Karpas-422 (cell line): Measurements from ENCODE around the gene MLST8. TPM values are rescaled to one million over a fixed set of nuclear protein-coding genes. Genes with fewer than 3 reads are reported as not detected.
"Not testable (repeated sequence)": the region's sequence is repeated elsewhere in the genome, so short reads cannot be mapped to it uniquely, and the experiment has no call there.

Experiments
- DNase-seq: peaks from one replicate; pipeline ENCODE4 v3.0.0-alpha.2; 2015
- H2AFZ ChIP-seq: fragments of 200-600 bp; sonication (generic); 2 replicates; pipeline ENCODE4 v1.6.1; 2014; ENCODE audit warnings: antibody characterized with exemption, low read length, mixed read lengths
- H3K27ac ChIP-seq: fragments of 200-600 bp; sonication (generic); 2 replicates; pipeline ENCODE4 v1.5.1; 2014; ENCODE audit warnings: mild to moderate bottlenecking, low read length, moderate library complexity
- H3K27me3 ChIP-seq: fragments of 200-600 bp; sonication (generic); 2 replicates; pipeline ENCODE4 v1.6.1; 2014; ENCODE audit warnings: low read length, mixed read lengths
- H3K36me3 ChIP-seq: fragments of 200-600 bp; sonication (generic); 2 replicates; pipeline ENCODE4 v1.6.1; 2014; ENCODE audit warnings: low read length, mixed read lengths; ENCODE audit not compliant: insufficient read depth
- H3K4me1 ChIP-seq: fragments of 200-600 bp; sonication (generic); 2 replicates; pipeline ENCODE4 v1.6.1; 2014; ENCODE audit warnings: mild to moderate bottlenecking, low read length, mixed read lengths
- H3K4me2 ChIP-seq: fragments of 200-600 bp; sonication (generic); 2 replicates; pipeline ENCODE4 v1.6.1; 2014; ENCODE audit warnings: low read length, low read depth, mild to moderate bottlenecking; ENCODE audit not compliant: poor library complexity, severe bottlenecking
- H3K4me3 ChIP-seq: fragments of 200-600 bp; sonication (generic); 2 replicates; pipeline ENCODE4 v1.5.1; 2014; ENCODE audit warnings: mild to moderate bottlenecking, antibody characterized with exemption, low read length, mixed read lengths
- H3K79me2 ChIP-seq: fragments of 200-600 bp; sonication (generic); 2 replicates; pipeline ENCODE4 v1.6.1; 2014; ENCODE audit warnings: mild to moderate bottlenecking, low read length, mixed read lengths
- H3K9ac ChIP-seq: fragments of 200-600 bp; sonication (generic); 2 replicates; pipeline ENCODE4 v1.6.0; 2014; ENCODE audit warnings: low read length
- H3K9me2 ChIP-seq: fragments of 200-600 bp; sonication (generic), shearing (Covaris generic); replicated peaks from 2 replicates; pipeline ENCODE4 v1.6.0; 2014; ENCODE audit warnings: mild to moderate bottlenecking, low read length, moderate library complexity; ENCODE audit not compliant: insufficient read depth
- H3K9me3 ChIP-seq: fragments of 300-700, 200-600 bp; sonication (generic); 2 replicates; pipeline ENCODE4 v1.6.1; 2014; ENCODE audit warnings: low read length, mixed read lengths
- H4K20me1 ChIP-seq: fragments of 200-600 bp; sonication (generic); 2 replicates; pipeline ENCODE4 v1.6.1; 2014; ENCODE audit warnings: mild to moderate bottlenecking, antibody characterized with exemption, low read length, low read depth; ENCODE audit not compliant: insufficient read depth
- total RNA-seq: library from RNA; depleted of rRNA; stranded (reverse); fragments of >200 nt; shearing (Covaris generic); gene quantifications from 2 replicates; pipeline ENCODE4 v1.2.3, GENCODE V29; 2014; ENCODE audit warnings: low replicate concordance

Gene MLST8
- total RNA-seq, 1 experiment from 2014 or later: 46.3 TPM

DNA sequence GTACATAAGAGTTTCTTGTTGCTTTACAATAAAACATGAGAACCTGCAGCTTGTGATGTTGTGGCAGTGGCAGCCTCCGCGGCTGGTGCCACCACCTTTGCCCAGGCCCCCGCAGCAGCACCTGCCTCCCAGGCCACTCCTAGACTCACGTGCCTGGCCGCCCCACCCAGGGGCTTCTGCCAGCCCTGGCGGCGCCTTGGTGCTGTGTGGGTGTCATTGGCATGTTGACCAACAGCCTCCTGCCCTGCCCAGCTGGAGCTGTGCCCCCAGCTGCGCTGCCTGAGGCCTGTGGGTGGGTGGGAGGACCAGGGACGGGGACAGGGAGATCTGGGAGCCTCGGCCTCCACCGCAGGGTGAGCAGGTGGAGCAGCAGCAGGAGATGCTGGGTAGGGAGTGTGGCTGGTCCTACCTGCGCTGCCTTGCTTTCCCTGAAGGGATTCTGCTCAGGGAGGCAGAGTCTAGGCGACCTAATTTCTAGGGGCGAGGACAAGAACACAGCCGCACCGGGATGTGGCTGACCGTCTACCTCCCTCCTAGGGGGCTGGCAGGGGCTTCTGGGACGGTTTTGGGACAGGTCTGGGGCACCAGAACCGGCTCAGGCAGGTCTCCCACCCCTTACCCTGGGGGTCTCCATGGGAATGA is 30.6 kb downstream of the MLST8 start:
- H3K9me3 ChIP-seq: no peaks in the 10 kb centered on the region
- no peaks in the 10 kb centered on the region for H3K4me1 ChIP-seq
- H2AFZ ChIP-seq: no peak overlapping the region
- no peaks in the 10 kb centered on the region for H3K27me3 ChIP-seq
- H3K36me3 ChIP-seq: no peaks in the 10 kb centered on the region; the same call in 1 of the 2 replicates
- no peak overlapping the region for H3K4me2 ChIP-seq
- no peak for DNase-seq
- no peak overlapping the region for H3K27ac ChIP-seq
- H4K20me1 ChIP-seq: 0 out of 2 replicates have a peak, but pooled peaks cover 3% of the 10 kb centered on the region
- no peak overlapping the region for H3K9ac ChIP-seq
- H3K79me2 ChIP-seq: no peaks in the 10 kb centered on the region
- no peaks in the 10 kb centered on the region for H3K9me2 ChIP-seq
- H3K4me3 ChIP-seq: no peak overlapping the region

DNA sequence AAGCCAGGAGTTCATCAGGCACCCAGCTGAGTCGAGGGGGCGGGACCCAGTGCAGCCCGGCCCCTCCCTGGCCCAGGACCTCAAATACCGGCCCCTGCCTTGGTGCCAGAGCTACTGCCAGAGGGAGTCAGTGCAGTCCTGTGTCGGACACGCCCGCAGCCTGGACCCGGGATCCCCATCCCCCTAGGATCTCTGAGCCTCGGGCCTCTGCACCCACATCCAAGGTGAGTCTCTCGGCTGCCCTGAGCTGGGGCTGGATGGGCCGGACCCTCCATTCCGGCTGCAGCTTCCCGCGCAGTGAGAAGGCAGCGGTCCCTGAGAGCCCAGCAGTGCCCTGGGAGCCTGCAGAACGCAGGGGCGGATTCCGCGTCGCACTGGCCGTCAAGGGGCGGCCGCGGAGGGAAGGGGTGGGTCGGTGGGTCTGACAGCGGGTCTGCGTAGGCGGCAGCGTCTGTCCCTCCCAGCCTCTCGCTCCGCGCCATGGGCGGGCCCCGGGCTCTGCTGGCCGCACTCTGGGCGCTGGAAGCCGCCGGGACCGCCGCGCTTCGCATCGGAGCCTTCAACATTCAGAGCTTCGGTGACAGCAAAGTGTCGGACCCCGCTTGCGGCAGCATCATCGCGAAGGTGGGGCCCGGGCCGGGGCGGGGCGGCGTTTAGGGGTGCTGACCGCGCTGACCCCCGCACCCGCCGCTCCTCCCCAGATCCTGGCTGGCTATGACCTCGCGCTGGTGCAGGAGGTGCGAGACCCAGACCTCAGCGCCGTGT is 31.3 kb downstream of the MLST8 start, which contains the start of gene DNASE1L2:
Gene DNASE1L2, plus strand, starts transcription at position 108 of the 765 bp plus-strand sequence. Its CDS starts 373 bp downstream, at position 481.
- H3K36me3 ChIP-seq: no peaks in the 10 kb centered on the region; the same call in 1 of the 2 replicates
- no peaks in the 10 kb centered on the region for H3K27me3 ChIP-seq
- no peak within 1 kb of the TSS for H3K27ac ChIP-seq
- peak; percentile 57 for DNase-seq
- no peak within 1 kb of the TSS for H3K4me2 ChIP-seq
- no peaks in the 10 kb centered on the region for H3K79me2 ChIP-seq
- H3K4me3 ChIP-seq: no peak within 1 kb of the TSS
- H3K4me1 ChIP-seq: no peaks in the 10 kb centered on the region
- H4K20me1 ChIP-seq: 0 out of 2 replicates have a peak, but pooled peaks cover 3% of the 10 kb centered on the region
- H3K9ac ChIP-seq: no peak within 1 kb of the TSS
- no peaks in the 10 kb centered on the region for H3K9me3 ChIP-seq
- H3K9me2 ChIP-seq: no peaks in the 10 kb centered on the region
- H2AFZ ChIP-seq: no peak within 1 kb of the TSS

GRCh38 chr16:2237102-2237482 is 31.8 kb downstream of the MLST8 start:
- H3K9me3 ChIP-seq: no peaks in the 10 kb centered on the region
- no peaks in the 10 kb centered on the region for H3K4me1 ChIP-seq
- H2AFZ ChIP-seq: no peak overlapping the region
- no peak overlapping the region for H3K4me3 ChIP-seq
- no peak overlapping the region for H3K9ac ChIP-seq
- H3K9me2 ChIP-seq: no peaks in the 10 kb centered on the region
- no peak for DNase-seq
- H3K27me3 ChIP-seq: no peaks in the 10 kb centered on the region
- H4K20me1 ChIP-seq: 0 out of 2 replicates have a peak, but pooled peaks cover 3% of the 10 kb centered on the region
- H3K36me3 ChIP-seq: no peaks in the 10 kb centered on the region; the same call in 1 of the 2 replicates
- no peak overlapping the region for H3K27ac ChIP-seq
- H3K79me2 ChIP-seq: no peaks in the 10 kb centered on the region
- no peak overlapping the region for H3K4me2 ChIP-seq

GRCh38 chr16:2237493-2238149 is 32.4 kb downstream of the MLST8 start:
- H3K4me1 ChIP-seq: no peaks in the 10 kb centered on the region
- H2AFZ ChIP-seq: no peak overlapping the region
- no peak overlapping the region for H3K9ac ChIP-seq
- peaks cover 3% of the 10 kb centered on the region for H3K36me3 ChIP-seq
- H3K9me2 ChIP-seq: no peaks in the 10 kb centered on the region
- H3K27ac ChIP-seq: no peak overlapping the region
- no peak overlapping the region for H3K4me3 ChIP-seq
- H3K9me3 ChIP-seq: no peaks in the 10 kb centered on the region
- H3K79me2 ChIP-seq: no peaks in the 10 kb centered on the region
- H3K4me2 ChIP-seq: no peak overlapping the region
- no peaks in the 10 kb centered on the region for H3K27me3 ChIP-seq
- H4K20me1 ChIP-seq: 0 out of 2 replicates have a peak, but pooled peaks cover 3% of the 10 kb centered on the region
- DNase-seq: no peak

DNA sequence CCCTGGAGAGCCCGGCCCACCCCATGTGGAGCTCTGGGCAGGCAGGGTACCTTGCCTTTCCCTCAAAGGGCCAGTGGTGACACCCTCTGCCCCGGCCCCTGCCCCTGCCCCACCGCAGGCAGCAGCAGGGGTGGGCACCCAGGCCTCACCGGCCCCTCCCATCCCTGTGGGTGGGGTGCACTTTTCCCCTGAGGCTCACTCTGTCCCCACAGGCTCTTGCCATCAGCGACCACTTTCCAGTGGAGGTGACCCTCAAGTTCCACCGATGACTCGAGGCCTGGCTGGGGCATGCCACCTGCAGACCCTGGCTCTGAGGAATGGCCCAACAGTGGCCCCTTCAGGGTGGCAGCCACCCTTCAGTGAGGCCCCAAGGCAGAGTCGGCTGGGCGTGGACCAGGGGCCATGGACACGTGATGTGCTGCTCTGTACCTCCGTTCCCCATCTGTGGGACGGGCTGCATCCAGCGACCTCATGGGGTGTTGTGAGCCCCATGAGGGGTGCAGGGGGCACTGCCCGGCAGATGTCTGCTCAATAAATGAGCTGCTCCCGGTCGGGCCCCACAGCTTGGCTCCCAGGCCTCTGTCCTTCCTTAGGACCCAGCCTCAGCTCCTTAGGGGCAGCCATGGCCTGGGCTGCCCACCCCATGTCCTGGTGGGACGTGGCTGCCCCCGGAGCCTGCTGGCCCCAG is 33.0 kb downstream of the MLST8 start:
- H3K9me2 ChIP-seq: no peaks in the 10 kb centered on the region
- H3K27ac ChIP-seq: no peak overlapping the region
- H3K9me3 ChIP-seq: no peaks in the 10 kb centered on the region
- H4K20me1 ChIP-seq: no peaks in the 10 kb centered on the region
- no peaks in the 10 kb centered on the region for H3K4me1 ChIP-seq
- DNase-seq: peak; percentile 64
- no peak overlapping the region for H3K9ac ChIP-seq
- peaks cover 3% of the 10 kb centered on the region for H3K36me3 ChIP-seq
- no peaks in the 10 kb centered on the region for H3K79me2 ChIP-seq
- no peak overlapping the region for H3K4me2 ChIP-seq
- H2AFZ ChIP-seq: no peak overlapping the region
- H3K4me3 ChIP-seq: no peak overlapping the region
- H3K27me3 ChIP-seq: no peaks in the 10 kb centered on the region

GRCh38 chr16:2238838-2239675 is 33.8 kb downstream of the MLST8 start:
- Histone ChIP-seq H3K36me3 (peaks cover 6% of the 10 kb centered on the region; the same call in 1 of the 2 replicates), H3K4me1 (no peaks in the 10 kb centered on the region), H3K9ac (no peak overlapping the region), H3K79me2 (no peaks in the 10 kb centered on the region), H3K4me3 (no peak overlapping the region), H3K4me2 (no peak overlapping the region), H2AFZ (no peak overlapping the region), H3K9me3 (no peaks in the 10 kb centered on the region), H3K9me2 (no peaks in the 10 kb centered on the region), H4K20me1 (no peaks in the 10 kb centered on the region), H3K27me3 (no peaks in the 10 kb centered on the region), H3K27ac (no peak overlapping the region)
- no peak for DNase-seq

DNA sequence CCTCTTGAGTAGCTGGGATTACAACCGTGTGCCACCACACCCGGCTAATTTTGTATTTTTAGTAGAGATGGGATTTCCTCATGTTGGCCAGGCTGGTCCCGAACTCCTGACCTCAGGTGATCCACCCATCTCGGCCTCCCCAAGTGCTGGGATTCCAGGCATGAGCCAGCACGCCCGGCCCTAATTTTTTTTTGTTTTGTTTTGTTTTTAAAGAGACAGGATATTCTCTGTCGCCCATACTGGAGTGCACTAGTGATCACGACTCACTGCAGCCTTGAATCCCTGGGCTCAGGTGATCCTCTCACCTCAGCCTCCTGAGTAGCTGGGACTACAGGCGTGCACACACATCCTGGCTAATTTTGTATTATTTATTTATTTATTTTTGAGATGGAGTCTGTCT is 35.1 kb downstream of the MLST8 start:
- H4K20me1 ChIP-seq, H3K9ac ChIP-seq, H3K4me3 ChIP-seq, H3K9me2 ChIP-seq, H3K27me3 ChIP-seq, H2AFZ ChIP-seq, H3K4me2 ChIP-seq, H3K36me3 ChIP-seq, DNase-seq, H3K27ac ChIP-seq, H3K9me3 ChIP-seq, H3K4me1 ChIP-seq, H3K79me2 ChIP-seq: not testable (repeated sequence)
